Duodenal mucosa (tissue), 2 donors: ENCODE measurements around the gene COA3.

ENCODE experiments used
- H3K27ac ChIP-seq: one replicate; pipeline ENCODE4 v1.7.0; 2013; ENCODE audit warnings: low read depth, low read length
- H3K27me3 ChIP-seq, 2 donors: one replicate each; pipeline ENCODE4 v1.7.0; 2013; ENCODE audit warnings: low read length in 2 of 2, control low read depth in 1 of 2; ENCODE audit not compliant: insufficient read depth in 2 of 2, control insufficient read depth in 1 of 2
- H3K36me3 ChIP-seq, 2 donors: one replicate each; pipeline ENCODE4 v1.7.0; 2013; ENCODE audit warnings: low read length in 2 of 2, control low read depth in 1 of 2; ENCODE audit not compliant: insufficient read depth in 2 of 2, control insufficient read depth in 1 of 2
- H3K4me1 ChIP-seq, 2 donors: one replicate each; pipeline ENCODE4 v1.7.0; 2013; ENCODE audit warnings: low read length in 2 of 2, control low read depth in 1 of 2; ENCODE audit not compliant: insufficient read depth in 2 of 2, control insufficient read depth in 1 of 2
- H3K4me3 ChIP-seq, 2 donors: one replicate each; pipeline ENCODE4 v1.7.0; 2013; ENCODE audit warnings: low read length in 2 of 2, low read depth in 1 of 2
- H3K9ac ChIP-seq, 2 donors: one replicate each; pipeline ENCODE4 v1.7.0; 2013; ENCODE audit warnings: low read length in 2 of 2, low read depth in 1 of 2
- H3K9me3 ChIP-seq, 2 donors: one replicate each; pipeline ENCODE4 v1.7.0; 2013; ENCODE audit warnings: low read length in 2 of 2, control low read depth in 1 of 2; ENCODE audit not compliant: control insufficient read depth in 1 of 2

Gene COA3

GRCh38 chr17:42818379-42818778 is 19.9 kb upstream of the COA3 start:
- Histone ChIP-seq H3K27me3 (no peaks in the 10 kb centered on the region), H3K36me3 (peaks cover 48 to 79% of the 10 kb centered on the region in 2 donors), H3K4me3 (no peak overlapping the region), H3K27ac (no peak overlapping the region), H3K9me3 (no peaks in the 10 kb centered on the region), H3K4me1 (peaks cover under 1 to 14% of the 10 kb centered on the region in 2 donors), H3K9ac (no peak overlapping the region)

GRCh38 chr17:42817866-42818265 is 19.4 kb upstream of the COA3 start:
- Histone ChIP-seq H3K4me3 (no peak overlapping the region), H3K4me1 (peaks cover 0 to 9% of the 10 kb centered on the region in 2 donors), H3K36me3 (peaks cover 48 to 82% of the 10 kb centered on the region in 2 donors), H3K27me3 (no peaks in the 10 kb centered on the region), H3K27ac (no peak overlapping the region), H3K9me3 (no peaks in the 10 kb centered on the region), H3K9ac (no peak overlapping the region)

- no peak overlapping the region for H3K27ac ChIP-seq
- peaks cover 53 to 85% of the 10 kb centered on the region in 2 donors for H3K36me3 ChIP-seq
- H3K27me3 ChIP-seq: no peaks in the 10 kb centered on the region
- no peaks in the 10 kb centered on the region for H3K9me3 ChIP-seq
- H3K4me3 ChIP-seq: no peak overlapping the region
- no peak overlapping the region for H3K9ac ChIP-seq
- H3K4me1 ChIP-seq: peaks cover 0 to 7% of the 10 kb centered on the region in 2 donors
Measured at GRCh38 chr17:42814633-42815399, 16.3 kb upstream of the COA3 start.

GRCh38 chr17:42809250-42809649 is 10.7 kb upstream of the COA3 start:
- Histone ChIP-seq H3K27ac (no peak overlapping the region), H3K4me3 (no peak overlapping the region), H3K36me3 (peaks cover 18 to 32% of the 10 kb centered on the region in 2 donors), H3K27me3 (no peaks in the 10 kb centered on the region), H3K9ac (no peak overlapping the region), H3K9me3 (no peaks in the 10 kb centered on the region), H3K4me1 (peaks cover 10 to 21% of the 10 kb centered on the region in 2 donors)

GRCh38 chr17:42806249-42806648 is 7.7 kb upstream of the COA3 start:
- H3K4me3 ChIP-seq: peak overlapping the region in 1 of 2 donors; percentile 42
- H3K27me3 ChIP-seq: no peaks in the 10 kb centered on the region
- peak overlapping the region in 1 of 2 donors; percentile 11 for H3K9ac ChIP-seq
- peaks cover 14 to 27% of the 10 kb centered on the region in 2 donors for H3K4me1 ChIP-seq
- peak overlapping the region; percentile 73 for H3K27ac ChIP-seq
- no peaks in the 10 kb centered on the region for H3K9me3 ChIP-seq
- peaks cover 8 to 16% of the 10 kb centered on the region in 2 donors for H3K36me3 ChIP-seq

GRCh38 chr17:42804918-42805367 is 6.4 kb upstream of the COA3 start:
- Histone ChIP-seq H3K36me3 (peaks cover 0 to 3% of the 10 kb centered on the region in 2 donors), H3K4me1 (peaks cover 14 to 27% of the 10 kb centered on the region in 2 donors), H3K27me3 (no peaks in the 10 kb centered on the region), H3K9ac (no peak overlapping the region), H3K4me3 (no peak overlapping the region), H3K9me3 (no peaks in the 10 kb centered on the region), H3K27ac (no peak overlapping the region)

- Histone ChIP-seq H3K9me3 (no peaks in the 10 kb centered on the region), H3K27ac (no peak overlapping the region), H3K36me3 (no peaks in the 10 kb centered on the region), H3K4me3 (no peak overlapping the region), H3K9ac (no peak overlapping the region), H3K27me3 (no peaks in the 10 kb centered on the region), H3K4me1 (peaks cover 14 to 27% of the 10 kb centered on the region in 2 donors)
Measured at GRCh38 chr17:42803074-42803883, 4.8 kb upstream of the COA3 start.

- H3K27ac ChIP-seq: peak overlapping the region; percentile 72
Measured at GRCh38 chr17:42798011-42798382, 507 bp downstream of the COA3 start.

GRCh38 chr17:42797067-42798007 is 1.2 kb downstream of the COA3 start:
- Histone ChIP-seq H3K27ac (peak overlapping the region; percentile 72), H3K4me3 (peak overlapping the region; percentile 93 to 95)

More at GRCh38 chr17:42798011-42798382, 507 bp downstream of the COA3 start:
- H3K9ac ChIP-seq: peak overlapping the region; percentile 87 to 98
- peaks cover 7 to 10% of the 10 kb centered on the region in 2 donors for H3K36me3 ChIP-seq
- H3K4me1 ChIP-seq: peaks cover 23 to 30% of the 10 kb centered on the region in 2 donors
- peak overlapping the region; percentile 93 to 95 for H3K4me3 ChIP-seq
- H3K9me3 ChIP-seq: no peaks in the 10 kb centered on the region
- no peaks in the 10 kb centered on the region for H3K27me3 ChIP-seq

More at GRCh38 chr17:42797067-42798007, 1.2 kb downstream of the COA3 start:
- H3K27me3 ChIP-seq: no peaks in the 10 kb centered on the region
- H3K9me3 ChIP-seq: no peaks in the 10 kb centered on the region
- H3K9ac ChIP-seq: peak overlapping the region; percentile 87 to 98
- H3K4me1 ChIP-seq: peaks cover 20 to 29% of the 10 kb centered on the region in 2 donors
- peaks cover 7 to 10% of the 10 kb centered on the region in 2 donors for H3K36me3 ChIP-seq
